ENCODE measurements around the gene GLI1. TPM values are rescaled to one million over a fixed set of nuclear protein-coding genes. Genes with fewer than 3 reads are reported as not detected.

GLI1 gene
- total and polyA plus RNA-seq, 2 of the 13 experiments (the other 11 are each of a cell fraction or from before 2014, with no cell fraction given) = 0.09 to 0.20 TPM

GRCh38 chr12:57520053-57520818 lies 60.7 kb downstream of the GLI1 start, which contains the start of gene DDIT3 (continued):
- TF ChIP-seq ATF6 (CRISPR knock-in tag; conservative IDR thresholded peaks at IDR 0.05) (peak; percentile 42; the same call in 1 of the 2 replicates), IRF9 (CRISPR knock-in tag; IDR thresholded peaks at IDR 0.05; ENCODE audit: borderline replicate concordance) (peak; percentile 77; the same call in 1 of the 2 replicates), HNRNPLL (IDR thresholded peaks at IDR 0.05; ENCODE audit: low read depth, low read length, poor library complexity, severe bottlenecking) (peak; percentile 63), ZBTB3 (CRISPR knock-in tag; IDR thresholded peaks at IDR 0.05; ENCODE audit: borderline replicate concordance, low read depth) (0 out of 2 replicates have a peak, but pooled peaks have one; percentile 61), ZSCAN29 (CRISPR knock-in tag; conservative IDR thresholded peaks at IDR 0.05) (peak; percentile 82; the same call in 1 of the 2 replicates), ZNF235 (CRISPR knock-in tag; IDR thresholded peaks at IDR 0.05; ENCODE audit: borderline replicate concordance) (peak; percentile 43; the same call in 1 of the 2 replicates), MIXL1 (CRISPR knock-in tag; IDR thresholded peaks at IDR 0.05) (peak; percentile 39; the same call in 1 of the 2 replicates), HINFP (CRISPR knock-in tag; IDR thresholded peaks at IDR 0.05; ENCODE audit: low read depth) (peak; percentile 68), JUND (CRISPR knock-in tag; IDR thresholded peaks at IDR 0.05) (peak; percentile 77), DMAP1 (CRISPR knock-in tag; IDR thresholded peaks at IDR 0.05) (peak; percentile 57; the same call in 1 of the 2 replicates), ERF (CRISPR knock-in tag; IDR thresholded peaks at IDR 0.05) (peak; percentile 36; the same call in 1 of the 2 replicates), MED1 (CRISPR knock-in tag; IDR thresholded peaks at IDR 0.05) (peak; percentile 62; the same call in 1 of the 2 replicates), PATZ1 (CRISPR knock-in tag; IDR thresholded peaks at IDR 0.05) (no peak), ZNF333 (CRISPR knock-in tag; IDR thresholded peaks at IDR 0.05; ENCODE audit: borderline replicate concordance) (no peak), GABPA (IDR thresholded peaks at IDR 0.05; ENCODE audit: low read depth, low read length) (peak; percentile 41; the same call in 1 of the 2 replicates), GABPA (CRISPR knock-in tag; IDR thresholded peaks at IDR 0.05; ENCODE audit: low read depth) (peak; percentile 84), ZNF337 (CRISPR knock-in tag; IDR thresholded peaks at IDR 0.05; ENCODE audit: borderline replicate concordance, low read depth) (peak; percentile 71; the same call in 1 of the 2 replicates), ZNF557 (CRISPR knock-in tag; IDR thresholded peaks at IDR 0.05) (0 out of 2 replicates have a peak, but pooled peaks have one; percentile 76), LCORL (IDR thresholded peaks at IDR 0.05) (no peak), LCORL (CRISPR knock-in tag; IDR thresholded peaks at IDR 0.05) (peak; percentile 75), SIX4 (CRISPR knock-in tag; IDR thresholded peaks at IDR 0.05) (0 out of 2 replicates have a peak, but pooled peaks have one; percentile 46), FOSL2 (CRISPR knock-in tag; IDR thresholded peaks at IDR 0.05) (peak; percentile 91), TAF15 (IDR thresholded peaks at IDR 0.05; ENCODE audit: low read depth, low read length, poor library complexity, severe bottlenecking) (peak; percentile 31), ZZZ3 (CRISPR knock-in tag; IDR thresholded peaks at IDR 0.05; ENCODE audit: borderline replicate concordance) (0 out of 2 replicates have a peak, but pooled peaks have one; percentile 61)

All from HepG2 (cell line).